Kasumi-1 (cell line): ENCODE results near the gene SYT9.

Source experiments
- DNase-seq, 2 experiments: peaks; one replicate each; lab custom pipeline; 2025; lab: John Stamatoyannopoulos, UW

Gene SYT9

GRCh38 chr11:7471071-7471470 lies 219.4 kb downstream of the SYT9 start:
- DNase-seq: no peak

- no peak for DNase-seq
Observed at GRCh38 chr11:7473717-7474116, 222.0 kb downstream of the SYT9 start.

- DNase-seq: no peak
Observed at GRCh38 chr11:7480113-7480512, 228.4 kb downstream of the SYT9 start.

- no peak for DNase-seq
Observed at GRCh38 chr11:7484131-7484530, 232.4 kb downstream of the SYT9 start.

GRCh38 chr11:7484645-7485044 lies 232.9 kb downstream of the SYT9 start:
- no peak for DNase-seq

GRCh38 chr11:7485186-7486097 lies 233.7 kb downstream of the SYT9 start, which contains the start of gene OLFML1:
OLFML1 (plus strand) TSS chr11:7485506; CDS start chr11:7485876, 370 bp downstream.
- DNase-seq: no peak

GRCh38 chr11:7486098-7486780 lies 234.5 kb downstream of the SYT9 start:
- DNase-seq: no peak

GRCh38 chr11:7486781-7487140 lies 235.1 kb downstream of the SYT9 start:
- DNase-seq: no peak

- no peak for DNase-seq
Observed at GRCh38 chr11:7487360-7487759, 235.7 kb downstream of the SYT9 start.

GRCh38 chr11:7488681-7489080 lies 237.0 kb downstream of the SYT9 start:
- DNase-seq: no peak

- DNase-seq: no peak
Observed at GRCh38 chr11:7489376-7489775, 237.7 kb downstream of the SYT9 start.

GRCh38 chr11:7490054-7490453 lies 238.3 kb downstream of the SYT9 start:
- no peak for DNase-seq

GRCh38 chr11:7490535-7490934 lies 238.8 kb downstream of the SYT9 start:
- no peak for DNase-seq

GRCh38 chr11:7492253-7492652 lies 240.5 kb downstream of the SYT9 start:
- no peak for DNase-seq

GRCh38 chr11:7493670-7494069 lies 242.0 kb downstream of the SYT9 start:
- no peak for DNase-seq

GRCh38 chr11:7494086-7494745 lies 242.5 kb downstream of the SYT9 start:
- DNase-seq: no peak

GRCh38 chr11:7495882-7496551 lies 244.3 kb downstream of the SYT9 start:
- peak; percentile 11 to 28 for DNase-seq

GRCh38 chr11:7498193-7498592 lies 246.5 kb downstream of the SYT9 start:
- DNase-seq: peak in 1 of 2 experiments; percentile 1

- no peak for DNase-seq
Observed at GRCh38 chr11:7499081-7499480, 247.4 kb downstream of the SYT9 start.

GRCh38 chr11:7500251-7500650 lies 248.5 kb downstream of the SYT9 start:
- DNase-seq: no peak

GRCh38 chr11:7501251-7501650 lies 249.5 kb downstream of the SYT9 start:
- no peak for DNase-seq

GRCh38 chr11:7501894-7502293 lies 250.2 kb downstream of the SYT9 start:
- DNase-seq: no peak
